ENCODE results near the gene AQP6. TPM values are rescaled to one million over a fixed set of nuclear protein-coding genes. Genes with fewer than 3 reads are reported as not detected.

AQP6 gene
- total and polyA plus RNA-seq, 2 donors (not counting 3 experiments of a cell fraction or from before 2014, with no cell fraction given): 0.04 TPM; not detected in 1

- H3K9ac ChIP-seq (replicated peaks; ENCODE audit: extremely low read depth, insufficient read depth, low read length): no peak overlapping the region
- no peak for FAIRE-seq
- H3K9me1 ChIP-seq (replicated peaks; ENCODE audit: control insufficient read depth, extremely low read depth, insufficient read depth, low read length): no peaks in the 10 kb centered on the region
- H3K4me3 ChIP-seq (replicated peaks in 1 of 3; ENCODE audit: insufficient read depth in 1 of 3, low read depth in 1 of 3, low read length in 3 of 3): no peak overlapping the region
- TF ChIP-seq, protein P1, sequence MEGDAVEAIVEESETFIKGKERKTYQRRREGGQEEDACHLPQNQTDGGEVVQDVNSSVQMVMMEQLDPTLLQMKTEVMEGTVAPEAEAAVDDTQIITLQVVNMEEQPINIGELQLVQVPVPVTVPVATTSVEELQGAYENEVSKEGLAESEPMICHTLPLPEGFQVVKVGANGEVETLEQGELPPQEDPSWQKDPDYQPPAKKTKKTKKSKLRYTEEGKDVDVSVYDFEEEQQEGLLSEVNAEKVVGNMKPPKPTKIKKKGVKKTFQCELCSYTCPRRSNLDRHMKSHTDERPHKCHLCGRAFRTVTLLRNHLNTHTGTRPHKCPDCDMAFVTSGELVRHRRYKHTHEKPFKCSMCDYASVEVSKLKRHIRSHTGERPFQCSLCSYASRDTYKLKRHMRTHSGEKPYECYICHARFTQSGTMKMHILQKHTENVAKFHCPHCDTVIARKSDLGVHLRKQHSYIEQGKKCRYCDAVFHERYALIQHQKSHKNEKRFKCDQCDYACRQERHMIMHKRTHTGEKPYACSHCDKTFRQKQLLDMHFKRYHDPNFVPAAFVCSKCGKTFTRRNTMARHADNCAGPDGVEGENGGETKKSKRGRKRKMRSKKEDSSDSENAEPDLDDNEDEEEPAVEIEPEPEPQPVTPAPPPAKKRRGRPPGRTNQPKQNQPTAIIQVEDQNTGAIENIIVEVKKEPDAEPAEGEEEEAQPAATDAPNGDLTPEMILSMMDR (IDR thresholded peaks at IDR 0.05; ENCODE audit: extremely low read depth in 1 of 2, insufficient read depth in 1 of 2, low read depth in 1 of 2, low read length in 2 of 2): no peak
- TF ChIP-seq GATA2 (IDR thresholded peaks at IDR 0.05; ENCODE audit: insufficient read depth, insufficient read length, low read depth, low read length) (no peak), FOS (IDR thresholded peaks at IDR 0.05; ENCODE audit: borderline replicate concordance, insufficient read depth, low read length) (no peak), POLR2A (IDR thresholded peaks at IDR 0.05; ENCODE audit: low read depth, low read length) (no peak), MYC (IDR thresholded peaks at IDR 0.05; ENCODE audit: low read depth, low read length) (no peak), EZH2 (IDR thresholded peaks at IDR 0.05; ENCODE audit: borderline replicate concordance, low read depth, low read length, severe bottlenecking) (no peak), JUN (IDR thresholded peaks at IDR 0.05; ENCODE audit: borderline replicate concordance, insufficient read depth, insufficient read length, low read depth) (no peak), POLR2AphosphoS5 (IDR thresholded peaks at IDR 0.05; ENCODE audit: insufficient read depth, low read depth, low read length) (no peak)
- TF ChIP-seq, protein P2, sequence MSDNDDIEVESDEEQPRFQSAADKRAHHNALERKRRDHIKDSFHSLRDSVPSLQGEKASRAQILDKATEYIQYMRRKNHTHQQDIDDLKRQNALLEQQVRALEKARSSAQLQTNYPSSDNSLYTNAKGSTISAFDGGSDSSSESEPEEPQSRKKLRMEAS (IDR thresholded peaks at IDR 0.05; ENCODE audit: insufficient read depth, insufficient read length): no peak
- H2AFZ ChIP-seq (ENCODE audit: low read depth, low read length): no peak overlapping the region
- DNase-seq (ENCODE audit: low read depth, low spot score): no peak
- no peaks in the 10 kb centered on the region for H3K4me1 ChIP-seq (ENCODE audit: control insufficient read depth, extremely low read depth, insufficient read depth, low read length)
- no peaks in the 10 kb centered on the region for H3K9me3 ChIP-seq (replicated peaks; ENCODE audit: control insufficient read depth, insufficient read depth, low read length)
- CTCF ChIA-PET: interaction anchor here (1.0 to 2.5 kb wide), 7 partner anchors 10 to 124 kb away, joined by 3 to 8 read pairs (median 3); partner anchors contain the start of gene AQP6
- POLR2A ChIA-PET: no interaction called here
- dilution Hi-C loops (cut with MboI; ENCODE audit: extremely low pct_ligation_motif_present, low sequenced_read_pairs): no loop called here
- BruUV-seq (replicated peaks): no TSS peak
- H3K27ac ChIP-seq (ENCODE audit: insufficient read depth, low read depth, low read length): no peak overlapping the region
- H3K79me2 ChIP-seq (ENCODE audit: control insufficient read depth, insufficient read depth, low read length): no peaks in the 10 kb centered on the region
- no peak overlapping the region for H3K4me2 ChIP-seq (ENCODE audit: insufficient read depth, low read length)
- H4K20me1 ChIP-seq (replicated peaks; ENCODE audit: control insufficient read depth, extremely low read depth, insufficient read depth, low read length): no peaks in the 10 kb centered on the region
- intact Hi-C loops (cut with micrococcal nuclease): no loop called here
- H3K27me3 ChIP-seq (ENCODE audit: control insufficient read depth in 2 of 2, insufficient read depth in 2 of 2, low read length in 2 of 2): no peaks in the 10 kb centered on the region
- H3K36me3 ChIP-seq (ENCODE audit: control insufficient read depth in 2 of 2, extremely low read depth in 1 of 2, insufficient read depth in 2 of 2, low read length in 2 of 2): peaks cover 2 to 21% of the 10 kb centered on the region in 2 experiments
Observed at GRCh38 chr12:49990273-49990672, 17.5 kb downstream of the AQP6 start.

Measured in endothelial cell of umbilical vein (primary cell).